ENCODE results near the gene PDS5B.
"Not testable (repeated sequence)": the region's sequence is repeated elsewhere in the genome, so short reads cannot be mapped to it uniquely, and the experiment has no call there.

The PDS5B gene

DNA sequence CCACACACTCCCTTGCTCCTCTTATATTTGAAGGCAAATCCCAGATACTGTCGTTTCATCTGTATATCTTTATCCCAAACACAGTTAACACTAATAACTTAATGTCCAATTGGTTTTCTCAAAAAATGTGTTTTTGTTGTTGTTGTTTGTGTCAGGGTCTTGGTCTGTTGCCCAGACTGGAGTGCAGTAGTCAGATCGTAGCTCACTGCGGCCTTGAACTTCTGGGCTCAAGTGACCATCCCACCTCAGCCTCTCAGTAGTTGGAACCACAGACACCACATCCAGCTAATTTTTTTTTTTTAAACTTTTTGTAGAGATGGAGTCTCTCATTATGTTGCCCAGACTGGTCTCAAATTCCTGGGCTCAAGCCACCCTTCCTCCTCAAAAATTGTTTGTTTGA, 137.7 kb downstream of the PDS5B start:
- DNase-seq (ENCODE audit: low read depth in 2 of 2): no peak

- no peak for DNase-seq (ENCODE audit: low read depth in 2 of 2)
Observed at GRCh38 chr13:32726374-32727037, 140.3 kb downstream of the PDS5B start.

DNA sequence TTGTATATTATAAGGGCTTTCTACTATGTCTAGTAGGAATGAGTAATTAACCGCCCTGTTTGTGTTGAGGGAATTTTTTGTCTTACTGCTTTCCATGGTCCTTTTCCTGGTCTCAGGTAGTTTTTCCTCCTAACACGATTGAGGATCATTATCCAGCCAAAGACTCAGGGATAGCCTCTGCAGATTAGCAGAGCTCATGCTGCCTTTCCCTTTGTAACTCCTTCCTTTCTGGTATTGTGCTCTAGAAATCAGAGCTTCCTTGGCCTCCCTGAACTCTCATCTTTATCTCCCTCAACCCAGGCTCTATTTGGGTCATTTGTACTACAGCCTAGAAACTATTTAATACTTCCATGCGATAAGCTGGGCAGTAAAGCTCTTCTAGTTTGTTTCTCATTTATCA, 142.1 kb downstream of the PDS5B start:
- no peak for DNase-seq (ENCODE audit: low read depth in 2 of 2)

- DNase-seq (ENCODE audit: low read depth in 2 of 2): not testable (repeated sequence)
Observed at GRCh38 chr13:32729097-32729496, 142.8 kb downstream of the PDS5B start.

- DNase-seq (ENCODE audit: low read depth in 2 of 2): no peak
Observed at GRCh38 chr13:32731074-32731473, 144.8 kb downstream of the PDS5B start.

- DNase-seq (ENCODE audit: low read depth in 2 of 2): no peak
Observed at GRCh38 chr13:32731576-32731975, 145.3 kb downstream of the PDS5B start.

DNA sequence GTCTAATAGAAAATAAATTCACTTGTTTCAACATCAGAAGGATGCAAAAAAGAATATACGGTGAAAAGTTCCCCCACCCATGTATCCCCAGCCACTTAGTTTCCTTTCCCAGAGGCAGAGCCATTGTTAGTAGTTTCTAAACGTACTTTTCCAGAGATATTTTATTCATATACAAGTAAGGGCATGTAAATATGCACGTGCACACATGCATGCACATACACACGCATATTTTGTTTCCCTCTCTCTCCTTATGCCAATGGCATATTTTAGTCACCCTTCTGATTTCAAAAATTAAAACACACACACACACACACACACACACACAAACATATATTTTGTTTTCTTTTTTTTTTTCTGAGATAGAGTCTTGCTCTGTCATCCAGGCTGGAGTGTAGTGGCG, 147.4 kb downstream of the PDS5B start:
- DNase-seq (ENCODE audit: low read depth in 2 of 2): no peak

DNA sequence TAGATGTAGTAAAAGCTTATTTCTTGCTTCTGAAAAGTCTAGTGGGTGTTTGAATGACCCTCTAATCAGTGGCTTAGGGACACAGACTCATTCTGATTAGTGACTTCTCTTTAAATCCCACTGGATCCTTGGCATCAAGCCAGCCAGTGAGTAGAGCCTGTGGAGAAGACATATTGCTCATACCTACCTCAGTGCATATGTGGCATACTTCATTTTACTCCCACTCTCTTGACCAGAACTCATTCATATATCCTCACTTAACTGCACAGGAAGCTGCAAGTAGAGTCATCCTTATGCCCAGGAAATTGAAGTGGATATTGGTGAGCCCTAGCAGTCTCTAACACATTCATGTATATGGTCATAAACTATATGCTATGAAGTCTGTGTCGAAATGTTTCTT, 148.3 kb downstream of the PDS5B start:
- no peak for DNase-seq (ENCODE audit: low read depth in 2 of 2)

DNA sequence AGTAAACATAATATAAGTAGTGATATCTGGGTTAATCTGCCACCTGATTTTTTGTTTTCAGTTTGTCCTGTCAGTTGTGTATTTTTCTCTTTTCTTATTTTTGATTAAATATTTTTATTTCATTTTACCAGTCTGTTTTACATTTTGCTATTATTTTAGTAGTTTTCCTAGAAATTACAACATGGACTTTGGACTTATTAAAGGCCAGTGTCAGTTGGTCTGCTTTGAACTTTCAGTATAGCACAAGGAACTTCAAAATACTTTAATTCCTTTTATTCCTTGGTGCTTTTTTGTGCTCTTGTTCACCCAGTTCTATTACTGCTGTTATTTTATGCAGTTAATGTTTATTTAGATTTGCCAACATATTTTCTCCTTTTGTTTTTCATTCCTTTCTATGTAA, 149.6 kb downstream of the PDS5B start:
- DNase-seq (ENCODE audit: low read depth in 2 of 2): no peak

DNA sequence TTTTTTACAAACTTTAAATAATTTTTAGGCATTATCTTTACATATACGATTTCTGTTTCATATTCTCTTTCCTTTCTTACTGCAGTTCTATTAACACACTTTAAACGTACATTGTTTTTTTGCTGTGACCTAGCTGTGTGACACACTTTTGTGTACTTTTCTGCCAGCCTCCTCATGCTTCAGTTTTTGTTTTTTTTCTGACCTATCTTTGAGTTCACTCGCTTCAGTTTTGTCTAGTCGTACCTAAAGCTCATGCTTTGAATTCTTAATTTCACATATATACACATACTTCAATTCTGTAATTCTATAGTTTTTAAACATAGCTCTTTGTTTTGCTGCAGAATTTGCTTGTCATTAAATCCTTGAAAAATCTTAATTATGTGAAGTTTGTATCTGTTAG, 150.4 kb downstream of the PDS5B start:
- no peak for DNase-seq (ENCODE audit: low read depth in 2 of 2)

DNA sequence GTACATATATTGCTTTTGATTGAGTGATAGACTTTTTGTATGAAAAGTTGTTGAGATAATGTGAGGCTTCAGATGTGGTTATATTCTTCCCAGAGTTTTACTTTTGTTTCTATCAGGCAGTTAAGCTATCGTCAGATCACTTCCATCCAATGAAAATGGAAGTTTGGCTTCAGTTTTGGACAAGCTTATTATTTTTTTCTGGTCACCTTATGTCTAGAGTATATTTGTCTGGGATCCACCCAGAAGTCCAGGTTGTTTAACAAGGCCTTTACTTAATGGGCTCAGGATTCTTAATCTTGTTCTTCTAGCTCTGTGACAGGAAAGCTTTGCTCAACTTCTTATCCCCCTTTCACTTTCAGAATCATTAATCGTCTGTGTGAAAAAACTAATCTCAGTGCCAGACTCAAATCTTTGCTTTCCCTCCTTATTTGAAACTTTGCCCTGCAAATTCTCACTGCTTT, 150.9 kb downstream of the PDS5B start:
- DNase-seq (ENCODE audit: low read depth in 2 of 2): no peak

- DNase-seq (ENCODE audit: low read depth in 2 of 2): no peak
Observed at GRCh38 chr13:32737679-32738078, 151.4 kb downstream of the PDS5B start.

- DNase-seq (ENCODE audit: low read depth in 2 of 2): no peak
Observed at GRCh38 chr13:32745509-32745908, 159.3 kb downstream of the PDS5B start.

GRCh38 chr13:32746474-32746873, 160.2 kb downstream of the PDS5B start:
- no peak for DNase-seq (ENCODE audit: low read depth in 2 of 2)

DNA sequence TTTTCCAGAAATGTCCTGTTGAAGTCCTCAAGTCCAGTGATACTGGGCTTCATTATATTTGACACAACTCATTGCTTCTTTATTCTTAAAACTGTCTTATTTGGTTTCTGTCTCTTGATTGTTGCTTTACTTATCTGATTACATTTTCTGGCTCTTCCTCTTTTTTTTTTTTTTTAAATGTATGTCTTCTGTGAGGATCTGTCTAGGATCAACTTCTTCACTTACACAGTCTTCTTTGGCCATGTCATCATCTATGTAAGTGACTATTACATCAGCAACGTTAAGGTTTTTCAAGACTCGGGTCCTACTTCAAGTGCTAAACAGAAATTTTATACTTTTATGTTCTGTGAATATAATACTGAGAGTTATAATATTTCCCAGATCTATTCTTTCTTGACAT, 162.1 kb downstream of the PDS5B start:
- no peak for DNase-seq (ENCODE audit: low read depth in 2 of 2)

DNA sequence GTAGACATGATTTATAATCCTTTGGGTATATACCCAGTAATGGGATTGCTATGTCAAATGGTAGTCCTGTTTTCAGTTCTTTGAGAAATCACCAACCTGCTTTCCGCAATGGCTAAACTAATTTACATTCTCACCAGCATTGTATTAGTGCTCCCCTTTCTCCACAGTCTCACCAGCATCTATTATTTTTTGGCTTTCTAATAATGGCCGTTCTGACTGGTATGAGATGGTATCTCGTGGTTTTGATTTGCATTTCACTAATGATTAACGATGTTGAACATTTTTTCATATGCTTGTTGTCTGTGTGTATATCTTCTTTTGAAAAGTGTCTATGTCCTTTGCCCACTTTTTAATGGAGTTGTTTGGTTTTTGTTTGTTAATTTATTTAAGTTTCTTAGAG, 165.1 kb downstream of the PDS5B start:
- DNase-seq (ENCODE audit: low read depth in 2 of 2): no peak

- no peak for DNase-seq (ENCODE audit: low read depth in 2 of 2)
Observed at GRCh38 chr13:32752311-32752710, 166.1 kb downstream of the PDS5B start.

GRCh38 chr13:32752997-32753606, 166.8 kb downstream of the PDS5B start:
- no peak for DNase-seq (ENCODE audit: low read depth in 2 of 2)

DNA sequence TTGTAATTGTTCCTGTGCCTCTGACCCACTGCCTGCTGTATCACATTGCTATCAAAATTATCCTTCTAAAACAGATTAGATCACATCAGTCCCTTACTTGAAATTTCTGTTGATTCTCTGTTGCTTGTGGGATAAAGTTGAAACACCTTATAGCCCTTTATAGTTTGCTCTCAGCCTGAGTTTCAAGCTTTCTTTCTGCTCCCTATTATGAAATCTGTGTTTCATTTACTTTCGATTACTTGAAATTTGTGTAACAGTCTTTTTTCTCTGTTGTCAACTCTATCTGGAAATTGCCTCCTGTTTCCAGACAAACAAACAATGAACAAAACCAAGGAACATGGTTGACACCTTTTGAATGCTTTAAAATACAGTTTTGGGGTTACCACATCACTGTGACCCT, 167.9 kb downstream of the PDS5B start:
- no peak for DNase-seq (ENCODE audit: low read depth in 2 of 2)

- no peak for DNase-seq (ENCODE audit: low read depth in 2 of 2)
Observed at GRCh38 chr13:32759152-32759551, 172.9 kb downstream of the PDS5B start.

DNA sequence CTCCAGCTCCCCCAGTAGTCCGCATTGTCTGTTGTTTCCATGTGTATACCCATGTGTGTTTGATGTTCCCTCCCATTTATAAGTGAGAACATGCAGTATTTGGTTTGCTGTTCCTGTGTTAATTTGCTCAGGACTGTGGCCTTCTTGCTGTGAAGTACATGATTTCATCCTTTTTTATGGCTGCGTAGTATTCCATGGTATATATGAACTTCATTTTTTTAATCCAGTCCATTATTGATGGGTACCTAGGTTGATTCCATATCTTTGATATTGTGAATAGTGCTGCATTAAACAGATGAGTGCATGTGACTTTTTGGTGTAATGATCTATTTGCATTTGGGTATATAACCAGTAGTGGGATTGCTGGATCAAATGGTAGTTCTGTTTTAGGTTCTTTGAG, 175.2 kb downstream of the PDS5B start:
- DNase-seq (ENCODE audit: low read depth in 2 of 2): no peak

GRCh38 chr13:32779119-32779518, 192.9 kb downstream of the PDS5B start:
- no peak for DNase-seq (ENCODE audit: low read depth in 2 of 2)

GRCh38 chr13:32781906-32782305, 195.7 kb downstream of the PDS5B start:
- no peak for DNase-seq (ENCODE audit: low read depth in 2 of 2)

GRCh38 chr13:32783067-32783466, 196.8 kb downstream of the PDS5B start:
- DNase-seq (ENCODE audit: low read depth in 2 of 2): no peak

Measured in activated CD8-positive, alpha-beta memory T cell treated with anti-CD3 and anti-CD28 coated beads for 4 hours (primary cell).